NCI-H1105 (cell line): ENCODE measurements around the gene MPV17.
"Not testable (repeated sequence)": the region's sequence is repeated elsewhere in the genome, so short reads cannot be mapped to it uniquely, and the experiment has no call there.

Experiments
- DNase-seq: peaks from one replicate; lab custom pipeline; 2025; lab: John Stamatoyannopoulos, UW

MPV17 gene, protein sequence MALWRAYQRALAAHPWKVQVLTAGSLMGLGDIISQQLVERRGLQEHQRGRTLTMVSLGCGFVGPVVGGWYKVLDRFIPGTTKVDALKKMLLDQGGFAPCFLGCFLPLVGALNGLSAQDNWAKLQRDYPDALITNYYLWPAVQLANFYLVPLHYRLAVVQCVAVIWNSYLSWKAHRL

DNA sequence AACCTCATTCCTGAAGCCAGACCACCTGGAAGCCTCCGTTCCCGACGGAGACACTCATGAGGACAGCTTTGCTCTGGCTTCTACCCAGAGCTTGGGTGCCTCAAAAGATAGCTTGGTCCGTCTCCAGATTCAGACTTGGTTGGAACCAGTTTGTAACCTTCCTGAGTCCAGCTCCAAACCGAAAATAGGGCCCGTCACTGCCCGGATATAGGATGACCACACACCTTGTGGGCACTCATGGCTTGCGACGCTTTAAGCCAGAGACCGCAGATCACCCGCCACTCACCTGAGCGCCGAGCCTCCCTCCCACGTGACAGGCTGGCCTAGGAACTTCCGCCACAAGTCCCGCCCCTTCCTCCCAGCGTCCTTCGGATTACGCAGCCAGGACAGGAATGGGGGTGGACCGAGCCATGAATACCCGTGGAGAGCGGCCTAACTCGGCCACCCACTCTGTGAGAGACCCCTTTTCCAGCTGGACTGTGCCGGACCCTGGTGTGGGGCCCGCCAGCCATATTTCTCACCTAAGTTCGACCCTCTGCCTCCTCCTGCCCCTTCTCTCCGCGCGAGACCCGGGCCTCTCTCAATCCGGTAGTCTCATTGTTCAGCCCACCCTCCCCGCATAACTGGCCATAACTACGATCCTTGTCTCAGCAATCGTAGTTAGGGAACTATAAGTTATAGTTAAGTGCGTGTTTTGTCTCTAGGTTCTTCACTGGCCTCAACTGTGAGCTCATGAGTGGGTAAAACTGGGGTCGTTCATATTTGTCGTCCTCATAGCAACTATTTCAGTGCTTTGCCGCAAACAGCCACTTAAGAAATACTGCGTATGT lies at the start of gene MPV17:
MPV17 (minus strand) TSS at position 332 of the 830 bp plus-strand sequence. CDS start 580 bp downstream, outside the sequence.
- peak; percentile 70 for DNase-seq

GRCh38 chr2:27370816-27371620 lies 48.1 kb upstream of the MPV17 start:
- no peak for DNase-seq

DNA sequence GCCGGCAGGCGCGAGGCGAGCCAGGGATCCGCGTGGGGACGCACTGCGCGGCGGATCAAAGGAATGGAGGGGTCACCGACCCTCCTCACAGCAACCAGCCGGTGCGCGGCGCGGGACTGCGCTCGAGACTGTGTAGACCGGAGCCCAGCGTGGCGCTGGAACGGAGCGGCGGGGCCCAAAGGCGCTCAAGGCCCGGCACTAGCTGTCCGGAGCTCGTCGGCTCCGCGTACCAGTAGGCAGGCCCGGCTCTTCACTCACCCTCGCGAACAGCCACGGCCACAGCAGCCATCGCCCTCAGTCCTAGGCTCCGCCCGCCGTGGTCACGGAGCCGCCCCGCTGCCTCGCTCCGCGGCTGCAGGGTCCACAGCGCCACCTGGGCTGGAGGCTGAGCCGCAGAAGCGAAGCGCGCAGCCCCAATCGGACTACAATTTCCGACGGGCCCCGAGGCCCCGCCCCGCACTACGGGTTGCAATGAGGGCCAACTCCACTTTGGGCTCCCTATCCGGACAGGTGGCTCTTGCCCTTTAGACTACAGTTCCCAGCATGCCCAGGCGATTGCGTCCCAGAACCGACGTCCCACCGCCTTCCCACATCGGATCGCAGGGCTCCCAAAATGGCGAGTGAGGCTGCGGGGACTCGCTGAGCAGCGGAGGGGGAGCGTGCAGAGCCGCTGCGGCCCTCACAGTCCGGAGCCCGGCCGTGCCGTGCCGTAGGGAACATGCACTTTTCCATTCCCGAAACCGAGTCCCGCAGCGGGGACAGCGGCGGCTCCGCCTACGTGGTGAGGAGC lies 47.3 kb upstream of the MPV17 start, which contains the start of the genes EIF2B4 and SNX17:
EIF2B4 (minus strand) TSS at position 313 of the 790 bp plus-strand sequence; CDS start at position 289, 24 bp downstream.
SNX17 (plus strand) TSS at position 591 of the 790 bp plus-strand sequence; CDS start at position 719, 128 bp downstream.
- DNase-seq: peak; percentile 97

DNA sequence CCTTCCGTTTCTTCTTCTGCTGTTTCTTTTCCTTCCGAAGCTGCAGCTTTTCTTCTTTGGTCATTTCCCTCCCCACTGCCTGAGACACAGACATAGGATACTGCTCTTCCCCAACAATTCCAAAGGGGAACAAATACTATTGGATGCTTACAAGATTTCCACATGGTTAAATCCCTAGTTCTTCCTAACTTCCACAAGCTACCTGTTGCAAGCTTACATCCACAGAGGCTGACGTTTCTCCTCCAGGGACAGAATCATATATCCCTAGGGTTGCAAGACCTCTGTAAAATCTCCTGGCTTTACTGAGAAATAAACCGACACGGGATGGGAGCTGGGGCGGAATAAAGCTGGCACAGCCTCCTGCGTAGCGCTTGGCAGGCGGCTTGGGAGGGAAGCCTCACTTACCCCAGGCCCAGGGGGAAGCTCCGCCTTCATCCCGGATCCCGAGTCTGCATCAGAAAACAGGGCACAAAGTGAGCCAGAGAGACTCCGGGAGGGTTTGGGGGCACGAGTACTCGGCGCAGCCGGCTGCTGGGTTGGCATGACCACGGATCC lies 46.7 kb upstream of the MPV17 start:
- DNase-seq: peak; percentile 12

DNA sequence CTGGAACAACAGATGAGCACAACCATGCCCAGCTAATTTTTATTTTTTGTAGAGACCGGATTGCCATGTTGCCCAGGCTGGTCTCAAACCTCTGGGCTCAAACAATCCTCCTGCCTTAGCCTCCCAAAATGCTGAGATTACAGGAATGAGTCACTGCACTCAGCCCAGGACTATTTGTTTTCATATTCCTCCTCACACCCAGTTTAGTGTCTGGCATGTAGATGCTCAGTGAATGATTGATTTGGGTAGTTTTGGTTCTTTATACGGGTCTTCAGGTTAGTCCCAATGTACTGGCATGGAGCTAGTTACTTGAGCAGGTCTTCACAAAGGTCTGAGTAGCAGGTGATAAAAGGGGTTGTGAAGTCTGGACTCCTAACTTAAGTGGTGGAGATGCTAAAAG lies 41.0 kb upstream of the MPV17 start:
- DNase-seq: no peak

DNA sequence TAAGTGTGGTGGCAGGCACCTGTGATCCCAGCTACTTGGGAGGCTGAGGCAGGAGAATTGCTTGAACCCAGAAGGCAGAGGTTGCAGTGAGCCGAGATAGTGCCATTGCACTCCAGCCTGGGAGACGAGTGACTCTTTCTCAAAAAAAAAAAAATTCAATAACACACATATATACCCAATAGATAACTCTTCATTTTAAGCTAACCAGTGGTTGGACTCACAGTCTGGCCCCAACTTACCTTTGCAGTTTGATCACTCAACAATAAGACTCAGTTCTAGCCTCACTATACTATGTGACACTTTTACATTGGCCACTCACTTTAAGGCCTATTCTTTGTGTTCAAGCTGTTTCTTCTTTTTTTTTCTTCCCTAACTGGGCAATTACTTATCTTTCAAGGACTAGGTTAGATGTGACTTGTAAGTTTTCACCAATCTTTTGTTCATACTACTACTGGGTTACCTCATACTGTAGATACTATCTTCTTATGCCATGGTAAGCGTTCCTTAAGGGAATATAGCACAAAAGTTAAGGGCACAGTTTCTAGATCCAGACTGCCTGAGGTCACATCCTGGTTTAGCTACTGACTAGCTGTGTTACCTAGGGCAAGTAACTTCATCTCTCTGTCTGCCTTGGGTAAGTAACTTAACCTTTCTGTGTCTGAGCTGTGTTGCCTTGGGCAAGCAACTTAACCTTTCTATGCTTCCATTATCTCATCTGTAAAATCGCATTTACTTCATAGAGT lies 40.0 kb upstream of the MPV17 start:
- DNase-seq: no peak

DNA sequence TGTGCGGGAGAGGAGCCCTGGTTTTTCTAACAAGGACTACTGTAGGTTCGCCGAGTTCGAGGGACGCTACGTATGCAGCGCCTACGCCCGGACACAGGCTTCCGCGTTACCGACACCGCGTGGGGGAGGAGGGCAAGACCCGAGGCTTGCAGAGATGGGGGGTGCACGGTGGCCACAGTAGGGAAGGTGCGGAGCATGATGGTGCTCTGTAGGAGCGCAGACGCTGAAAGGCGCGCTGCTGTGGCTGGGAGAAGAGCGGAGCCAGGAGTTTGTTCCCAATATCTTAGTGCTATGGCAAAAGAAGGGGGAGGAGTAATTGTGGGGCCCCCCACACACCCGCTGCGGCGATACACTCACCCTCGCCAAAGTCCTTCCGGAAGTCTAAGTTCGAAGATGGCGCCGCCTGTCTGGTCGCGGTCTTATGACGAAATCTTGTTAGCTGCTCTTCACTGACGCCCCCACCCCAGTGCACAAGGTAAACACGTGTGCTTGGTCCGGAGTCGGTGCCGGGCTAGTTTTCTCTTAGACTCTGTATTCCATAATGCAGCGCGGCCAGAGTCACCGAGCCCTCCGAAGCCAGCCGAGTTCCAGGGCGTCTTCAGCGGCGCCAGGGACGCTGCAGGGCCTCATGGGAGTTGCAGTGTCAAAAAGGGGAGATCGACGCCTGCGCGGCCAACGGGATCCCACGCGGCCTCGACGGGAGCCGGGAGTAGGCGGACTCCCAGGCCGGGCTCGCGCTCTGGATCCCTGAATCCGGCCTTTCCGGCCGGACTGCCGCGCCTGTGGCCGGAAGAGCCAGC lies 33.7 kb upstream of the MPV17 start, which contains the start of gene GTF3C2:
GTF3C2 (minus strand) TSS at position 383 of the 800 bp plus-strand sequence. CDS start 13,210 bp downstream, outside the sequence.
- DNase-seq: peak; percentile 89

- peak; percentile 15 for DNase-seq
These were observed 33.1 kb upstream of the MPV17 start for GRCh38 chr2:27356056-27356381.

DNA sequence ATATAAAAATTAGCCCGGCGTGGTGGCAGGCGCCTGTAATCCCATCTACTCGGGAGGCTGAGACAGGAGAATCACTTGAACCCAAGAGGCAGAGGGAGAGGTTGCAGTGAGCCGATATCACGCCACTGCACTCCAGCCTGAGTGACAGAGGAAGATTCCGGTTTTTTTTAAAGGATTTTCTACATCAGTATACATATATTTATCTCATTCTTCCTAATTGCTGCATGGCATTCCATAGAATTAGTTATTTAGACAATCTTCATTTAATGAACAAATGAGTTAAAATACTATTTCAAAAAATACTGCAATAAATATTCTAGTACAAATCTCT lies 31.7 kb upstream of the MPV17 start:
- no peak for DNase-seq

DNA sequence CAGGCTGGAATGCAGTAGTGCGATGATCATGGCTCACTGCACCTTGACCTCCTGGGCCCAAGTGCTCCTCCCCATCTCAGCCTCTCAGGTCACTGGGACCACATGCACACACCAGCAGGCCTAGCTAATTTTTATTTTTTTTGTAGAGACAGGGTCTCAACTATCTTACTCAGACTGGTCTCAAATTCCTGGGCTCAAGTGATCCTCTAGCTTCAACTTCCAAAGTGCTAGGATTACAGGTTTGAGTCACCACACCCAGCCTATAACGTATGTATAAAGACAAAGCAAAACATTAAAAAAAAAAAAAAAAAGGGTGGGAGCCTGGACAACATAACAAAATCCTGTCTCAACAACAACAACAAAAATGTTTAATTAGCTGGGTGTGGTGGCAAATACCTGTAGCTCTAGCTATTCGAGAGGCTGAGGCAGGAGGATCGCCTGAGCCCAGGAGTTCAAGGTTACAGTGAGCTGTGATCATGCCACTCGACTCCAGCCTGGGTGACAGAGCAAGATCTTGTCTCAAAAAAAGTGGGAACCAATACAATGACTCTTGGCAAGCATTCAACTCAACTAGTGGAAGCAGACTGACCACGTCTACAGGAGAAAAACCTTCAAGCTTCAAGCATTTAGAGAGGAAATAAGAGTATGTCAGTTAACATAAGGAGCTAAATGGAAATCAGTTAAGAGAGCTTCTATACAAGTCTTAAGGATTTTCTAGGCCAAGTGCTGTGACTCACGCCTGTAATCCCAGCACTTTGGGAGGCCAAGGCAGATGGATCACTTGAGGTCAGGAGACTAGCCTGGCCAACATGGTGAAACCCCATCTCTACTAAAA lies 31.1 kb upstream of the MPV17 start:
- no peak for DNase-seq

GRCh38 chr2:27353386-27353761 lies 30.5 kb upstream of the MPV17 start:
- not testable (repeated sequence) for DNase-seq

DNA sequence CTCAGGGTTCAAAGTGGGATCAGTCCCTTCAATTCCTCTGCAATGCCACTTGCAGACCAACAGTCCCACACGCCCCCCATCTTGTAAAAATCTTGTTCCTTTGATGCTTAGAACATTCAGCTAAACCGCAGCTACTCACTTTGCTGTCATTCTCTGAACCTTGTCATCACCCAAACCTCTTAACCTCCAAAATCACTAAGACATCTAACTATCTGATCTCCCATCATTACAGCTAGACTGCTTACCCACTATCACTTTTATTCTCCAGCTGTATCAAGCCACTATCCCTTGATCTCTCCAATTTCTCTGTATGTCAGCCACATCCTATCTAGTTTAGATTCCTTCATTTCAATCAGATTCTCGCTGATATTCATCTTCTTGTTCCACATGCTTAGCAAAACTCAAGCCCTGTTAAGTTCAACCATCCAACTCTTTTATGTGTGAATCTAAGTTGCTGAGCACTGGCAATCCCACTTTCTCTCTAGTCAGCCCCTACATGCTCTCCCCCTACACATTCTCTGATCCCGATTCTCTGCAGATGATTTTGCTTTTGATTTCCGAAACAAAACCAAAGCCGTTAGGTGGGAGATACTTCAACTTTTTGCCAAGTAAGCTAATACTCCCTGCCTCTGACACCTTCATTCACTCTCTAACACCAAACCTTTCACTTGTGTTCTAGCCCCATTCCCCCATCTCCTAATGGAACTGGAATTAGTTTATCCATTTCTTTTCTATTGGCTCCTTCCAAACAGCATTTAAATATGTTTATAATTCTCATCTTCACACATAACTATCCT lies 29.1 kb upstream of the MPV17 start:
- DNase-seq: no peak

DNA sequence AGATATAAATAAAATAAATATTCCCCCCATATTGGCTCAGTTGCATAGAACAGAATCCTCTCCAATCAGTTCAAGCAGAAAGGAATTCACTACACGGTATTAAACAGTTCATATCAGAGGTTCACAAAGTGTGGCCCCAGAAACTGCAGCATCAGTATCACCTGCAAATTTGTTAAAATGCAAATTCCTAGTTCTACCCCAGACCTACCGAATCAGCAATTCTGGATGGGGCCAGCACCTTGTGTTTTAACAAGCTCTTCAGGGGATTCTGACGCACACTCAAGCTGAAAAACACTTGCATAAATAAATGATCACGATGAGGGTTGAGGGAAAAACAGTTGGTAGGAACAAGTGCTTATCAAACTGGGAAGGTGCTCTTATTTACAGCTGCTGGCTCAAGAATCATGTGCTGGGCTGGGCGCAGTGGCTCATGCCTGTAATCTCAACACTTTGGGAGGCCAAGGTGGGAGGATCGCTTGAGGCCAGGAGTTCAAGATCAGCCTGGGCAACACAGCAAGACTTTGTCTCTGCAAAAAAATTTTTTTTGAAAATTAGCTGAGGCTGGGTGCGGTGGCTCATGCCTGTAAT lies 27.3 kb upstream of the MPV17 start:
- DNase-seq: no peak

- no peak for DNase-seq
These were observed 24.7 kb upstream of the MPV17 start for GRCh38 chr2:27347641-27348040.

GRCh38 chr2:27336173-27336572 lies 13.3 kb upstream of the MPV17 start:
- DNase-seq: no peak

- DNase-seq: no peak
These were observed 12.4 kb upstream of the MPV17 start for GRCh38 chr2:27335311-27335710.

DNA sequence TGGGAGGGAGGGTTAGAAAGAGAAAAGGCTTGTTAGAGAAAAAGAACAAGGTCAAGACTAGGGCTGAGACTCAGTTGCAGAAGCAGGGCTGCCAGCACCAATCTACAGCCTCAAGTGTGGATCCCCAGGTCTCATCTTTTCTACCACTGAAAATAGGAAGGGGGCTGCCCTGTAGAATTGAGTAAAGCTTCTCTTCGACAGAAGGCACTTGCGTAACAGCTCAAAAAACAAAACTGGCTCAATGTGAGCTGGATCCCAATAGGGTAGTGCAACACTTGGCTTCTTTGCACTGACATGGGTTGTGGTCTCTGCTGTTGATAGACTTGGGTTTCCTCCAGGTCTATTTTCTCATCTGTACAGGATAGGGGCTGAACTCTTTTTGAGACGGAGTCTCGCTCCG lies 1.8 kb upstream of the MPV17 start:
- DNase-seq: no peak
